ENCODE results near the gene ANKRD6. TPM values are rescaled to one million over a fixed set of nuclear protein-coding genes. Genes with fewer than 3 reads are reported as not detected.

The ANKRD6 gene
- polyA plus RNA-seq, 5 donors, result 26.0 to 48.3 (median 37.0) TPM

Other genes with a start within 250 kb of the ANKRD6 start
- gene GABRR1, start 215.8 kb upstream of the ANKRD6 start, polyA plus RNA-seq (ENCODE audit: insufficient read depth in 1 of 5, insufficient read length in 5 of 5, low replicate concordance in 1 of 5), result under 1 TPM in 1 of 5 donors, not detected in 4; 0.08 TPM
- 1 to 10 TPM in 2 of 5 donors, under 1 TPM in 3; 0.76 to 2.0 (median 0.96) TPM for gene GABRR2, start 117.9 kb upstream of the ANKRD6 start, polyA plus RNA-seq (ENCODE audit: insufficient read depth in 1 of 5, insufficient read length in 5 of 5, low replicate concordance in 1 of 5)
- gene UBE2J1, start 80.4 kb upstream of the ANKRD6 start, polyA plus RNA-seq (ENCODE audit: insufficient read depth in 1 of 5, insufficient read length in 5 of 5, low replicate concordance in 1 of 5), result 10 to 100 TPM; 50.8 to 68.4 (median 54.6) TPM
- 1 to 10 TPM; 2.4 to 5.1 (median 3.0) TPM for gene RRAGD, start 20.9 kb upstream of the ANKRD6 start, polyA plus RNA-seq (ENCODE audit: insufficient read depth in 1 of 5, insufficient read length in 5 of 5, low replicate concordance in 1 of 5)
- 10 to 100 TPM; 31.1 to 52.7 (median 40.9) TPM for gene LYRM2, start 205.6 kb downstream of the ANKRD6 start, polyA plus RNA-seq (ENCODE audit: insufficient read depth in 1 of 5, insufficient read length in 5 of 5, low replicate concordance in 1 of 5)